Heart right ventricle (tissue), 16 donors: Measurements from ENCODE around the gene LMAN1L. TPM values are rescaled to one million over a fixed set of nuclear protein-coding genes. Genes with fewer than 3 reads are reported as not detected.

Experiments used
- ATAC-seq, 8 donors: fragments of 200-7000 bp; cut with Tn5 transposase; one replicate each; pipeline ENCODE4 v1.9.1; 2020; ENCODE audit warnings: mild to moderate bottlenecking in 8 of 8, moderate library complexity in 8 of 8, moderate number of reproducible peaks in 1 of 8
- DNase-seq, 2 donors: peaks; one replicate each; pipeline ENCODE4 v3.0.0-alpha.2; 2020
- H3K27ac ChIP-seq, 10 donors: fragments of 200-600 bp; sonication (generic) in 2 of 10; one replicate each; pipeline versions ENCODE4 v1.5.0 to v1.8.0; 2020 to 2022; ENCODE audit warnings: mild to moderate bottlenecking in 3 of 10
- H3K27me3 ChIP-seq, 7 donors: fragments of 200-600 bp; one replicate each; pipeline ENCODE4 v1.8.0; 2021 to 2022; ENCODE audit warnings: mild to moderate bottlenecking in 2 of 7
- H3K36me3 ChIP-seq, 9 donors: fragments of 200-600 bp; sonication (generic) in 1 of 9; one replicate each; pipeline versions ENCODE4 v1.5.0 to v1.8.0; 2020 to 2022; ENCODE audit warnings: mild to moderate bottlenecking in 2 of 9
- H3K4me1 ChIP-seq, 9 donors: fragments of 200-600 bp; sonication (generic) in 1 of 9; one replicate each; pipeline versions ENCODE4 v1.5.0 to v1.8.0; 2020 to 2022; ENCODE audit warnings: mild to moderate bottlenecking in 4 of 9
- H3K4me3 ChIP-seq, 10 donors: fragments of 200-600 bp; sonication (generic) in 2 of 10; one replicate each; pipeline versions ENCODE4 v1.5.0 to v1.8.0; 2020 to 2022; ENCODE audit warnings: mild to moderate bottlenecking in 7 of 10, moderate library complexity in 2 of 10
- H3K9me3 ChIP-seq, 11 donors: fragments of 200-600 bp in 10 of 11; sonication (generic) in 2 of 11; one replicate each; pipeline versions ENCODE4 v1.5.0 to v1.8.0; 2013 to 2022; ENCODE audit warnings: mild to moderate bottlenecking in 2 of 11, control low read depth in 1 of 11, moderate library complexity in 1 of 11
- CTCF ChIP-seq, 9 donors: fragments of 200-600 bp; sonication (generic) in 2 of 9; IDR thresholded peaks; one replicate each; pipeline versions ENCODE4 v1.5.0 to v1.8.0; 2021 to 2022; ENCODE audit warnings: antibody characterized with exemption in 9 of 9, mild to moderate bottlenecking in 5 of 9, moderate library complexity in 1 of 9
- WGBS, 2 donors: extraction: QIAGEN DNeasy Blood & Tissue Kit; methylation state at CpG; one replicate each; pipeline ENCODE4 v1.1.7; 2013; ENCODE audit warnings: inconsistent platforms in 1 of 2; 5-methylcytosine and 5-hydroxymethylcytosine counted together
- intact Hi-C, 10 donors: fragments of 100-400 bp; cut with DNase I; formaldehyde crosslinking; loops; one replicate each; pipeline versions ENCODE4 v1.11.1 to v1.14.2; 2022
- polyA plus RNA-seq, 2 donors: library from polyadenylated mRNA; stranded (reverse); fragments of 200-250 nt; gene quantifications; one replicate each; pipeline ENCODE4 v1.2.3, GENCODE V29; 2013
- total RNA-seq, 10 donors: library from RNA; stranded (reverse); fragmentation: NEBNext Ultra II Directional in 3 of 10; extraction: Animal tissue kit (Norgen Biotek cat#: 25700) in 3 of 10; gene quantifications; one replicate each; pipeline versions ENCODE4 v1.2.1 to v1.2.4, GENCODE V29; 2021 to 2023
- donor health status: Arrhythmogenic right ventricular cardiomyopathy.
- donor health status: ischemic (EF 13 %, LVEDD 7.1; RV severe dilation, severe dysfunction).
- donor health status: healthy with polysubstance abuse.
- donor health status: DM: no; HTN: yes; CAD: no.
- donor health status: DM: no; HTN: no; CAD: no.
- donor health status: ischemic (EF 25% LVEDD 6.9; RV normal size, moderate dysfunction).
- donor health status: ischemic (EF 25% LVEDD 5.7; RV mildly dilated, moderate dysfunction).
- donor health status: healthy.
- donor health status: DM: yes; HTN: yes; CAD: no.
- donor health status: Ischemic cardiomyopathy.
- donor health status: ischemic (EF 35%, LVEDD 5.7; RV mildly dilated, moderate dysfunction).
- donor health status: nonischemic (EF 11% LVEDD 7.7; RV severe dilation, severe dysfunction).
- donor health status: DM: yes; HTN: yes; CAD: no.
- donor health status: PGD.
- donor health status: ischemic (EF 29% LVEDD 5.4; RV normal size, mild dysfunction).
- donor health status: nonischemic (EF 23%, LVEDD 6.1; RV moderate dilation, normal function).

LMAN1L gene
- total and polyA plus RNA-seq, 12 donors = 0.03 to 47.4 (median 9.0) TPM

- DNase-seq (no peak), ATAC-seq (no peak)
- peaks cover 0 to 9% (median 5%) of the 10 kb centered on the region in 7 donors for H3K27me3 ChIP-seq
- H3K4me3 ChIP-seq = no peak overlapping the region
- H3K27ac ChIP-seq = no peak overlapping the region
- intact Hi-C loops = no loop called here
- TF ChIP-seq CTCF (IDR thresholded peaks at IDR 0.05) = no peak
- 55 to 56% methylated on average over 11 of the region's 11 CpGs for WGBS, 2 donors
- H3K36me3 ChIP-seq = no peaks in the 10 kb centered on the region
- no peaks in the 10 kb centered on the region for H3K9me3 ChIP-seq
- H3K4me1 ChIP-seq = peaks cover 0 to 17% (median 7%) of the 10 kb centered on the region in 9 donors
Observed at GRCh38 chr15:74821091-74821789, 8.6 kb downstream of the LMAN1L start.

- DNase-seq = no peak
- no peak for ATAC-seq
- Histone ChIP-seq H3K36me3 (no peaks in the 10 kb centered on the region), H3K9me3 (no peaks in the 10 kb centered on the region), H3K27ac (no peak overlapping the region), H3K27me3 (peaks cover 0 to 15% (median 9%) of the 10 kb centered on the region in 7 donors), H3K4me1 (peaks cover 0 to 18% (median 5%) of the 10 kb centered on the region in 9 donors), H3K4me3 (no peak overlapping the region)
- WGBS, 2 donors = 78 to 81% methylated on average over 7 of the region's 7 CpGs
- intact Hi-C loops = no loop called here
- TF ChIP-seq CTCF (IDR thresholded peaks at IDR 0.05) = no peak
Observed at GRCh38 chr15:74821790-74822158, 9.1 kb downstream of the LMAN1L start.

GRCh38 chr15:74822233-74822632 lies 9.6 kb downstream of the LMAN1L start:
- Histone ChIP-seq H3K27ac (no peak overlapping the region), H3K27me3 (peaks cover 0 to 19% (median 14%) of the 10 kb centered on the region in 7 donors), H3K9me3 (no peaks in the 10 kb centered on the region), H3K4me3 (no peak overlapping the region), H3K36me3 (no peaks in the 10 kb centered on the region), H3K4me1 (peaks cover 0 to 18% (median 4%) of the 10 kb centered on the region in 9 donors)
- DNase-seq = no peak
- WGBS, 2 donors = 81 to 87% methylated on average over 4 of the region's 4 CpGs
- intact Hi-C loops = no loop called here
- no peak for TF ChIP-seq CTCF (IDR thresholded peaks at IDR 0.05)
- ATAC-seq = no peak

GRCh38 chr15:74823324-74823723 lies 10.7 kb downstream of the LMAN1L start:
- no peak for TF ChIP-seq CTCF (IDR thresholded peaks at IDR 0.05)
- no peak overlapping the region for H3K4me3 ChIP-seq

More at GRCh38 chr15:74823324-74823723, 10.7 kb downstream of the LMAN1L start:
- ATAC-seq (no peak), DNase-seq (no peak)
- H3K9me3 ChIP-seq = no peaks in the 10 kb centered on the region
- intact Hi-C loops = no loop called here
- WGBS, 2 donors = 74 to 77% methylated on average over 6 of the region's 6 CpGs
- no peak overlapping the region for H3K27ac ChIP-seq
- H3K36me3 ChIP-seq = no peaks in the 10 kb centered on the region
- H3K27me3 ChIP-seq = peaks cover 0 to 30% (median 25%) of the 10 kb centered on the region in 7 donors
- peaks cover 0 to 10% (median 0%) of the 10 kb centered on the region in 9 donors for H3K4me1 ChIP-seq
